GM12801 (cell line): ENCODE results near the gene EIF5B.

Source experiments
- TF ChIP-seq, protein P1 (sequence below): IDR thresholded peaks from one replicate; pipeline ENCODE4 v1.5.1; 2011; ENCODE audit warnings: control low read depth; ENCODE audit not compliant: insufficient read length; ENCODE audit errors: extremely low read depth

The EIF5B gene

DNA sequence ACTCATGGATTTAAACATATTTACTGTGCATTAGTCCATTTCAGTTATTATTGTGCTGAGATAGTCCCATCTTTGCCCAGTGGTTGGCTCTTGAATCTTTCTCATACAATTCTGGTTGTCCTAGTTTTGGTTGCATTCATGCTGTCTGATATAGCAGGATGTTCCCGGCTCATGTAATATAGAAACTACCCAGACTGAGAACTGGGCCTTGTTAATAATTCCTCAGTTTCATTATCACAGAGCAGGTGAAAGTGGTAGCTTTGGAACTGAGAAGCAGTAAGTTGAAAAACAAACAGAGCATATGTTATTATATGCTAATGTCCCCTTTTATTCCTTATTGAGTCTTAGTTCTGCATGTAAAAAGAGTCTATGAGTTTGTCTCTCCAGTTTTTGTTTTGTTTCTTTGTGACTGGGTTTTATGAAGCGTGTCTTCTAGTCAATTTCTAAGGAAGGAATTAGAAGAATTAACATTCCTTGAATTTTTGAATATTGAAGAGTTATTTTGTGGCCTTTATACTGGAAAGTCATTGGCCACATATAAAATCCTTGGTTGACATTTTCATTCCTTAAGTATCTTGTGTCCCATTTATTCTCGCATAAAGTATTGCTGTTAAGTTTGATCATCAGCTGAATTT is 43.3 kb downstream of the EIF5B start:
- TF ChIP-seq, protein P1, sequence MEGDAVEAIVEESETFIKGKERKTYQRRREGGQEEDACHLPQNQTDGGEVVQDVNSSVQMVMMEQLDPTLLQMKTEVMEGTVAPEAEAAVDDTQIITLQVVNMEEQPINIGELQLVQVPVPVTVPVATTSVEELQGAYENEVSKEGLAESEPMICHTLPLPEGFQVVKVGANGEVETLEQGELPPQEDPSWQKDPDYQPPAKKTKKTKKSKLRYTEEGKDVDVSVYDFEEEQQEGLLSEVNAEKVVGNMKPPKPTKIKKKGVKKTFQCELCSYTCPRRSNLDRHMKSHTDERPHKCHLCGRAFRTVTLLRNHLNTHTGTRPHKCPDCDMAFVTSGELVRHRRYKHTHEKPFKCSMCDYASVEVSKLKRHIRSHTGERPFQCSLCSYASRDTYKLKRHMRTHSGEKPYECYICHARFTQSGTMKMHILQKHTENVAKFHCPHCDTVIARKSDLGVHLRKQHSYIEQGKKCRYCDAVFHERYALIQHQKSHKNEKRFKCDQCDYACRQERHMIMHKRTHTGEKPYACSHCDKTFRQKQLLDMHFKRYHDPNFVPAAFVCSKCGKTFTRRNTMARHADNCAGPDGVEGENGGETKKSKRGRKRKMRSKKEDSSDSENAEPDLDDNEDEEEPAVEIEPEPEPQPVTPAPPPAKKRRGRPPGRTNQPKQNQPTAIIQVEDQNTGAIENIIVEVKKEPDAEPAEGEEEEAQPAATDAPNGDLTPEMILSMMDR, result no peak

DNA sequence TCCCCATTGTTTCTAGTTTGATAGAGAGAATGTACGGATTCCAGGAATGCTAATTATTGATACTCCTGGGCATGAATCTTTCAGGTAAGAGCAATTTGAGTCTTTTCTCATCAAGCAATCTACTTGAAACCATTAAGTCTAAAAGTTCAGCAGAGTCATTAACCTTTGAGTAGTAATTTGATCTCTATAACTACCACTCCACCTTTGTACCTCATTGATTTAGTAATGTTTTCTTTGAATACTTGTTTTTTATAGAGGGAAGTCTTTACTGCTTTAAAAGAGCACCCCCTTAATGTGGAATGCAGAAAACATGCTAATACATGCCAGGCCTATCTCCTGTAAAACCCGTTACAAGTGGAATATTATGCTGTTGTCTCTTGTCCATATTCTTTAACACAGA is 45.0 kb downstream of the EIF5B start:
- TF ChIP-seq, protein P1, result no peak

DNA sequence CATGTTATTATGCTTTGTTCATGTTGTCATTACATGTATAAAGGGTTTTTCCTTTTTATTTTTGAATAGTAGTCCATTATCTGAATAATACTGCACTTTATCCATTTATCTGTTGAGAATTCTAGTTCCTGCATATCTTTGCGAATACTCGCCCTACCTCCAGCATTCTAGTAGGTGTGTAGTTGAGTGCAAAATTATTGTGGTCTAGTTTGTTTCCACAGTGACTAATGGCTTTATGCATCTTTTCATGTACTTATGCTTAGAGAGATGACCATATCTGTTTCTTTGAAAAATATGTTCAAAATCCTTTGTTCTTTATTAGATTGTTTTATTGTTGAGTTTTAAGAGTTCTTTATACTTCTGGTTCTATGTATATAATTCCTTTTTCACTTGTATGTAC is 48.8 kb downstream of the EIF5B start:
- TF ChIP-seq, protein P1, result no peak

DNA sequence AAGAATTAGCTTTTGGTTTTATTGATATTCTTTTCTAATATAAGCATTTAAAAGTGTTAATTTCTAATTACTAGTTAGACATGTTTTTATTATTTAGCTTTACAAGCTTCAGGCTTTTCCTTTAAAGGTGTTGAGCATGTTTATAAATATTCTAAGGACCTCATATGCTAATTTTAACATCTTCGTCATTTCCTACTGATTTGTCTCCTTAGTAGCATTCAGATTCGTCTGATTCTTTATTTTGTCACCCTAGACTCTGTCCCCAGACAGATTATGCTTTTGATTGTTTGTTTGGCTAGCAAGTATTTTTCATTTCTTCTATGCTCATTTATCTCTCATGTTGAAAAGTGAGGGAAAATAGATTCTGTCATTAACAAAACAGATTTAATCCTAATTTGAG is 51.7 kb downstream of the EIF5B start:
- TF ChIP-seq, protein P1, result no peak

DNA sequence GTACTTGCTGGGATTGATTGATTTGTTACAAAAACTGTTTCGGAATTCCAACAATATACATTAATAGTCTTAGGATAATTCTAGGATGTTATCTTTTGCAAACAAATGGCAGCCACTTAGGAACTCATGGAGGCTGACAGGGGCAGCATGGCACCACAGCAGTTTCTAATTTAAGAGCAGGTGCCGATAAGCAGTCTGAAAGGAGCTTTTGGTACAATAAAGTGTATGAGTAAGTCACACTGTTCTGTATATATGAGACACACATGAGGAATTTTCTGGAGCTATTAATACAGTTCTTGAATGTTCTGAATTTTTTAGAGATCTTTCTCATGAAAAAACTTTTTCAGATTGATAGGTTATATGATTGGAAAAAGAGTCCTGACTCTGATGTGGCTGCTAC is 52.2 kb downstream of the EIF5B start:
- TF ChIP-seq, protein P1, result no peak

DNA sequence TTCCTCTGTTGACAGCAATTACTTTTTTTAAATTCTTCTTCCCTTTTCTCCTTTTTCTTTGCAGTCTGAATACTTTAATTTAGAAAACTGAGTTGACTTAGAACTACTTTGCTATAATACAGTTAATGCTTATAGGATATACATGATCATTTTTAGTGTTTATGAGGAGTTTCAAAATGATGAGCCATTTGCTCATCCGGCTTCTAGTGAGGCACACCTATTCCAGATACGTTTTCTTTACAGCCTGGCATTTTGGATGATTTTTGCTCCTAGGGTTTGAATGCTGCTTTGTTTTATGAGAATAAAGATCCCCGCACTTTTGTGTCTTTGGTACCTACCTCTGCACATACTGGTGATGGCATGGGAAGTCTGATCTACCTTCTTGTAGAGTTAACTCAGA is 52.8 kb downstream of the EIF5B start:
- TF ChIP-seq, protein P1, result no peak

DNA sequence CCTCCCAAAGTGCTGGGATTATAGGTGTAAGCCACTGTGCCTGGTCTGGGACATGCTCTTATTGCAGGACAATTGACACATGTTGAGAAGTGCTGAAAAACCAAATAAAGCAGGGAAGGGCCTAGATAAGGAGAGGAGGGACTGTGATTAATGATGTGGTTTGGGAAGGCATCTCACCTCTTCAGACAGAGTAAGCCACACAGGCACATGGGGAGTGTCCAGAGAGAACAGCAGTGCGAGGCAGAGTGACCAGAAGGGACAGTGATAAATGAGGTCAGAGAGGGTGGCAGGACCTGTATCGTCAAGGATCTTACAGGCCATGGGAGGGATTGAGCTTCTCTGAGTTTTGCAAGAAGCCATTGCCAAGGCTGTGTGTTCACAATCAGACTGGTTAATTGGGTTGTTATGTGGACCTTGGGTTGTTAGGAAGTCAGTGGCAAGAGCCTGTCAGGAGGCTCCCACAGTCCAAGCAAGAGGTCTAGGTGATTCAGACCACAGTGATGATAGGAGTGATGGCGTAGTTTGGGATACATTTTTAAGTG is 58.5 kb downstream of the EIF5B start:
- TF ChIP-seq, protein P1, result no peak
